HCT116 (cell line): ENCODE measurements around the gene SYNDIG1. TPM values are rescaled to one million over a fixed set of nuclear protein-coding genes. Genes with fewer than 3 reads are reported as not detected.

Experiments used
- ATAC-seq: fragments of 200-7000 bp; cut with Tn5 transposase; 2 replicates; pipeline ENCODE4 v1.9.1; 2020; ENCODE audit warnings: mild to moderate bottlenecking, moderate library complexity
- BruUV-seq: library from RNA; stranded (reverse); fragments of 400-500 nt; replicated peaks from 2 replicates; lab custom pipeline; 2021; lab: Mats Ljungman, UMichigan
- CTCF ChIA-PET: fragments of 300-600 bp; sonication (Branson Sonifier 250); formaldehyde crosslinking; loops from one replicate; lab custom pipeline; 2021; ENCODE audit warnings: antibody characterized with exemption; lab: Charles Lee
- POLR2A ChIA-PET: fragments of 300-600, 350-600 bp; sonication (Branson Sonifier 250); formaldehyde crosslinking; loops from one replicate; lab custom pipeline; 2021; ENCODE audit warnings: antibody characterized with exemption; lab: Charles Lee
- RAD21 ChIA-PET, 2 experiments: fragments of 300-600 bp; sonication (Branson Sonifier 250); formaldehyde crosslinking; loops; one replicate each; lab custom pipeline; 2023; ENCODE audit warnings: low total read pairs in 2 of 2; ENCODE audit not compliant: uncharacterized antibody in 2 of 2, unreplicated experiment in 2 of 2, low non-redundant PET in 1 of 2; lab: Charles Lee
- DNase-seq: peaks from one replicate; pipeline ENCODE4 v3.0.0-alpha.2; 2010; ENCODE audit warnings: low read depth, low spot score
- H2AFZ ChIP-seq: fragments of 200-600 bp; shearing (Covaris generic), sonication (generic); 2 replicates; pipeline ENCODE4 v1.6.1; 2017; ENCODE audit warnings: low read depth, mixed run types, mixed read lengths, antibody characterized with exemption, low read length; ENCODE audit not compliant: poor library complexity, severe bottlenecking
- H3K27ac ChIP-seq: 2 replicates; pipeline ENCODE4 v1.5.1; 2012; ENCODE audit warnings: low read depth, low read length
- H3K27me3 ChIP-seq: fragments of 200-600 bp; sonication (generic); 2 replicates; pipeline ENCODE4 v1.6.1; 2016; ENCODE audit warnings: mixed run types, low read length, mixed read lengths; ENCODE audit not compliant: insufficient read depth
- H3K36me3 ChIP-seq, 2 experiments: fragments of 200-500 bp in 1 of 2; fragments of 200-600 bp in 1 of 2; sonication (Bioruptor generic) in 1 of 2; sonication (generic) in 1 of 2; 2 replicates each; pipeline versions ENCODE4 v1.5.1 to v1.6.1; 2014 to 2016; ENCODE audit warnings: low read length in 2 of 2, inconsistent platforms in 1 of 2, mixed read lengths in 1 of 2, mixed run types in 1 of 2; ENCODE audit not compliant: insufficient read depth in 2 of 2, control insufficient read depth in 1 of 2
- H3K4me1 ChIP-seq, 2 experiments: fragments of 200-600 bp in 1 of 2; sonication (generic) in 1 of 2; 2 replicates each; pipeline versions ENCODE4 v1.5.1 to v1.6.1; 2012 to 2017; ENCODE audit warnings: low read length in 2 of 2, inconsistent platforms in 1 of 2, mild to moderate bottlenecking in 1 of 2, mixed read lengths in 1 of 2, mixed run types in 1 of 2, moderate library complexity in 1 of 2; ENCODE audit not compliant: insufficient read depth in 2 of 2, control insufficient read depth in 1 of 2
- H3K4me2 ChIP-seq: fragments of 200-600 bp; sonication (generic); 2 replicates; pipeline ENCODE4 v1.6.1; 2017; ENCODE audit warnings: mixed run types, low read length, mixed read lengths
- H3K4me3 ChIP-seq, 2 experiments: fragments of 200-600 bp in 1 of 2; sonication (generic) in 1 of 2; replicated peaks in 1 of 2; 2 replicates each; pipeline ENCODE4 v1.5.1; 2011 to 2016; ENCODE audit warnings: low read length in 2 of 2, control low read depth in 1 of 2, low read depth in 1 of 2, mild to moderate bottlenecking in 1 of 2, mixed read lengths in 1 of 2, mixed run types in 1 of 2
- H3K79me2 ChIP-seq: fragments of 200-600 bp; sonication (generic); 2 replicates; pipeline ENCODE4 v1.6.1; 2017; ENCODE audit warnings: mild to moderate bottlenecking, mixed run types, low read length, moderate library complexity, mixed read lengths; ENCODE audit not compliant: insufficient read depth
- H3K9ac ChIP-seq: fragments of 200-600 bp; sonication (generic); 2 replicates; pipeline ENCODE4 v1.6.1; 2016; ENCODE audit warnings: low read length, mixed read lengths
- H3K9me2 ChIP-seq: fragments of 200-600 bp; sonication (generic), shearing (Covaris generic); 2 replicates; pipeline ENCODE4 v1.6.1; 2017; ENCODE audit warnings: mixed run types, mild to moderate bottlenecking, moderate library complexity; ENCODE audit not compliant: insufficient read depth
- H3K9me3 ChIP-seq, 2 experiments: fragments of 200-500 bp in 1 of 2; fragments of 200-600 bp in 1 of 2; sonication (Bioruptor generic) in 1 of 2; sonication (generic) in 1 of 2; 2 replicates each; pipeline ENCODE4 v1.6.1; 2014 to 2017; ENCODE audit warnings: low read length in 2 of 2, mixed read lengths in 2 of 2, inconsistent platforms in 1 of 2, low read depth in 1 of 2, mild to moderate bottlenecking in 1 of 2, mixed run types in 1 of 2, moderate library complexity in 1 of 2; ENCODE audit not compliant: control insufficient read depth in 1 of 2, insufficient read depth in 1 of 2
- H4K20me1 ChIP-seq: fragments of 200-600 bp; sonication (generic), shearing (Covaris generic); 2 replicates; pipeline ENCODE4 v1.6.1; 2017; ENCODE audit warnings: mixed run types, mild to moderate bottlenecking, moderate library complexity; ENCODE audit not compliant: insufficient read depth
- EGR1 ChIP-seq: IDR thresholded peaks from 2 replicates; pipeline ENCODE4 v1.6.1; 2012; ENCODE audit warnings: low read depth
- ELF1 ChIP-seq: IDR thresholded peaks from 2 replicates; pipeline ENCODE4 v1.6.1; 2012; ENCODE audit warnings: low read depth, borderline replicate concordance
- FOSL1 ChIP-seq: IDR thresholded peaks from 2 replicates; pipeline ENCODE4 v1.6.1; 2012; ENCODE audit warnings: low read depth
- JUND ChIP-seq: IDR thresholded peaks from 2 replicates; pipeline ENCODE4 v1.6.1; 2012
- POLR2AphosphoS5 ChIP-seq: IDR thresholded peaks from 2 replicates; pipeline ENCODE4 v1.6.1; 2011; ENCODE audit warnings: mild to moderate bottlenecking, low read depth, low read length, moderate library complexity
- SP1 ChIP-seq: IDR thresholded peaks from 2 replicates; pipeline ENCODE4 v1.6.1; 2012; ENCODE audit warnings: low read depth
- SRF ChIP-seq: IDR thresholded peaks from 2 replicates; pipeline ENCODE4 v1.6.1; 2012; ENCODE audit warnings: low read depth
- TCF7L2 ChIP-seq: IDR thresholded peaks from 2 replicates; pipeline ENCODE4 v1.7.0; 2011; ENCODE audit warnings: borderline replicate concordance, inconsistent platforms; ENCODE audit not compliant: insufficient read depth, insufficient read length; ENCODE audit errors: extremely low read depth
- YY1 ChIP-seq: IDR thresholded peaks from 2 replicates; pipeline ENCODE4 v1.6.1; 2011; ENCODE audit warnings: low read length, low read depth, moderate library complexity, mild to moderate bottlenecking; ENCODE audit not compliant: insufficient replicate concordance; ENCODE audit errors: extremely low read depth
- ZFX ChIP-seq: fragments of 450-650 bp; IDR thresholded peaks from 2 replicates; pipeline ENCODE4 v1.6.1; 2017
- ZNF274 ChIP-seq: fragments of 200-500 bp; sonication (Bioruptor generic); IDR thresholded peaks from 2 replicates; pipeline ENCODE4 v1.6.1; 2014; ENCODE audit warnings: mild to moderate bottlenecking, low read depth, low read length, inconsistent platforms
- intact Hi-C: fragments of 100-400 bp; cut with micrococcal nuclease; formaldehyde crosslinking; loops from 2 replicates; pipeline ENCODE4 v1.10.0; 2022
- total RNA-seq: library from RNA; stranded (reverse); gene quantifications from one replicate; pipeline ENCODE4 v1.2.1, GENCODE V29; 2021; ENCODE audit not compliant: unreplicated experiment
- TF ChIP-seq, protein P1 (sequence below): IDR thresholded peaks from 2 replicates; pipeline ENCODE4 v1.6.1; 2012
- TF ChIP-seq, protein P2 (sequence below): IDR thresholded peaks from 2 replicates; pipeline ENCODE4 v1.6.1; 2012; ENCODE audit warnings: low read depth

SYNDIG1 gene
- total RNA-seq, 1 experiment from 2014 or later = not detected

DNA sequence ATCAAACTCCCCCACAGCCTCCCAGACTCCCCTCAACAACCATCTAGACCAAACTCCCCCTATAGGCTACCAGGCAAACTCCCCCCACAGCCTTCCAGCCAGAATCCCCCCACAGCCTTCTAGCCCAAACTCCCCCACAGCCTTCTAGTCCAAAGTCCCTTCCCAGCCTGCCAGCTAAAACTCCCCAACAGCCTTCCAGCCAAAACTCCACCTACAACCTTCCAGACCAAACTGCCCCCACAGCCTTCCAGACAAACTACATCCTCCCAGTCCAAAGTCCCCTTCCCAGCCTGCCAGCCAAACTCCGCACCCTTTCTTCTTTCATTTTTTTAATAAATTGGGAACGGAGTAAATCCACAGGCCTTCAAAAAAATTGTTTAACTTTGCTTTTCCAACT, 37.4 kb upstream of the SYNDIG1 start:
- H3K4me1 ChIP-seq = no peaks in the 10 kb centered on the region
- ChIA-PET POLR2A (no interaction called here), RAD21 (no interaction called here), CTCF (no interaction called here)
- H3K27ac ChIP-seq = no peak overlapping the region
- no peaks in the 10 kb centered on the region for H3K79me2 ChIP-seq
- ATAC-seq (no peak), DNase-seq (no peak)
- H3K36me3 ChIP-seq = no peaks in the 10 kb centered on the region
- H3K4me2 ChIP-seq = no peak overlapping the region
- H3K9ac ChIP-seq = no peak overlapping the region
- H2AFZ ChIP-seq = no peak overlapping the region
- no peaks in the 10 kb centered on the region for H3K9me3 ChIP-seq
- H3K4me3 ChIP-seq = no peak overlapping the region
- intact Hi-C loops = no loop called here
- BruUV-seq = no TSS peak
- TF ChIP-seq, protein P1, sequence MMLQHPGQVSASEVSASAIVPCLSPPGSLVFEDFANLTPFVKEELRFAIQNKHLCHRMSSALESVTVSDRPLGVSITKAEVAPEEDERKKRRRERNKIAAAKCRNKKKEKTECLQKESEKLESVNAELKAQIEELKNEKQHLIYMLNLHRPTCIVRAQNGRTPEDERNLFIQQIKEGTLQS = no peak
- no peak for TF ChIP-seq POLR2AphosphoS5
- TF ChIP-seq FOSL1 = no peak
- TF ChIP-seq YY1 = no peak
- no peak for TF ChIP-seq ZNF274
- TF ChIP-seq SRF = no peak
- no peak for TF ChIP-seq ZFX
- TF ChIP-seq SP1 = no peak
- no peak for TF ChIP-seq EGR1
- no peak for TF ChIP-seq JUND
- TF ChIP-seq, protein P2, sequence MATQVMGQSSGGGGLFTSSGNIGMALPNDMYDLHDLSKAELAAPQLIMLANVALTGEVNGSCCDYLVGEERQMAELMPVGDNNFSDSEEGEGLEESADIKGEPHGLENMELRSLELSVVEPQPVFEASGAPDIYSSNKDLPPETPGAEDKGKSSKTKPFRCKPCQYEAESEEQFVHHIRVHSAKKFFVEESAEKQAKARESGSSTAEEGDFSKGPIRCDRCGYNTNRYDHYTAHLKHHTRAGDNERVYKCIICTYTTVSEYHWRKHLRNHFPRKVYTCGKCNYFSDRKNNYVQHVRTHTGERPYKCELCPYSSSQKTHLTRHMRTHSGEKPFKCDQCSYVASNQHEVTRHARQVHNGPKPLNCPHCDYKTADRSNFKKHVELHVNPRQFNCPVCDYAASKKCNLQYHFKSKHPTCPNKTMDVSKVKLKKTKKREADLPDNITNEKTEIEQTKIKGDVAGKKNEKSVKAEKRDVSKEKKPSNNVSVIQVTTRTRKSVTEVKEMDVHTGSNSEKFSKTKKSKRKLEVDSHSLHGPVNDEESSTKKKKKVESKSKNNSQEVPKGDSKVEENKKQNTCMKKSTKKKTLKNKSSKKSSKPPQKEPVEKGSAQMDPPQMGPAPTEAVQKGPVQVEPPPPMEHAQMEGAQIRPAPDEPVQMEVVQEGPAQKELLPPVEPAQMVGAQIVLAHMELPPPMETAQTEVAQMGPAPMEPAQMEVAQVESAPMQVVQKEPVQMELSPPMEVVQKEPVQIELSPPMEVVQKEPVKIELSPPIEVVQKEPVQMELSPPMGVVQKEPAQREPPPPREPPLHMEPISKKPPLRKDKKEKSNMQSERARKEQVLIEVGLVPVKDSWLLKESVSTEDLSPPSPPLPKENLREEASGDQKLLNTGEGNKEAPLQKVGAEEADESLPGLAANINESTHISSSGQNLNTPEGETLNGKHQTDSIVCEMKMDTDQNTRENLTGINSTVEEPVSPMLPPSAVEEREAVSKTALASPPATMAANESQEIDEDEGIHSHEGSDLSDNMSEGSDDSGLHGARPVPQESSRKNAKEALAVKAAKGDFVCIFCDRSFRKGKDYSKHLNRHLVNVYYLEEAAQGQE = no peak
- no peak for TF ChIP-seq TCF7L2
- no peak for TF ChIP-seq ELF1
- TF ChIP-seq, all 23 proteins: peak for 0
- no peaks in the 10 kb centered on the region for H3K27me3 ChIP-seq
- H3K9me2 ChIP-seq = no peaks in the 10 kb centered on the region
- H4K20me1 ChIP-seq = no peaks in the 10 kb centered on the region
